Measurements from ENCODE around the gene GLYR1.
A peak's percentile ranks its signal among the peaks of the same experiment; 100 is the strongest.
"Not testable (repeated sequence)": the region's sequence is repeated elsewhere in the genome, so short reads cannot be mapped to it uniquely, and the experiment has no call there.

The GLYR1 gene

DNA sequence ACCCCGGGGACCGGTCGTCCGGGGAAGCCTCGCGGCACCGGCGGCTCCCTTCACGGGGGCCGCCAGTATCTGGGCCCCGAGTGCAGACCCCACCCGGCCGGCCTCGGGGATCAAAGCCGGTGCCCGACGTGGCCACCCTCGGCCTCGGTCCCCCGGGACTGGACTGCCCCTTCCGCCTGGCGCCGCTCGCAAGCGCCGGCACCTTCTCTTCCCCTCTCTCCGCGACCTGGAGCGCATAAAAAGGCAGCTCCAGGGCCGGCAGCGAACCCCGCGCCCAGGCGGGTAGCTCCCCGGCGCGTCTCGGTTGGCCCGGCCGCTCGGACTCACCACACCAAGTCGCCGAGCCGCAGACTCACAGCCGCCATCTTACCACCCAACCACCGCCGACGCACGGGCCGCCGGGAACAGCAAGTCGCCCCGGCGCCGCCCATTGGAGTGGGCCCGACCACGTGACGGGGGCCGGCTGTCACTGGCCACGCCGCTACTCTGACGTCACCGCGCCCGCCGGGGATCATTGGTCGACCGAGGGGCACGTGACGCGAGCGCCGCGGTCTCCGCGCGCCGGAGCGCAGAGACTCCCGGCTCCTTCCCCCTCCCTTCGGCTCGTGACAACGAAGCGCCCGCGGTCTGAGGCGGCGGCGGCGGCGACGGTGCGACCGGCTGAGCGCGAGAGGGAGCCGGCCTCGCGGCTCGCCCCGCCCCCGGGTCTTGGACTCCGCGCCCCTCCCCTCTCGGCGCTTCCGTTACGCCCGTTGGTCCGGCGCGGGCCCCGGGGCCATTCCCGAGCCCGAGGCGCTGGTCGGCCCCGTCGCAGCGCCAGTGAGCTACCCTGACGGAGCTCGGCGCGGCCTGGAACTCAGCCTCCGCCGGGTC, at the start of gene GLYR1, which contains the start of gene UBN1:
TSS of gene GLYR1 (minus strand) at position 388 of the 873 bp plus-strand sequence. CDS start at position 365, 23 bp downstream.
TSS of gene UBN1 (plus strand) at position 581 of the 873 bp plus-strand sequence. CDS start 5,437 bp downstream, outside the sequence.
- peak; percentile 71 for DNase-seq (ENCODE audit: low read depth)

DNA sequence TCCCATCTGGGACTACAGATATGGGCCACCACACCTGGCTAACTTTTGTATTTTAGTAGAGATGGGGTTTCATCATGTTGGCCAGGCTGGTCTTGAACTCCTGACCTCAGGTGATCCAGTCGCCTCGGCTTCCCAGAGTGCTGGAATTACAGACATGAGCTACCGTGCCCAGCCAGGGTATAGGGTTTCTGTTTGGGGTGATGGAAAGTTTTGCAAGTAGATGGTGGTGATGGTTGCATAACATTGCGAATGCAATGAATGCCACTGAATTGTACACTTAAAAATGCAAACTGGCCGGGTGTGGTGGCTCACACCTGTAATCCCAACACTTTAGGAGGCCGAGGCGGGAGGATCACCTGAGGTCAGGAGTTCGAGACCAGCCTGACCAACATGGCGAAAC, 49.7 kb upstream of the GLYR1 start:
- DNase-seq (ENCODE audit: low read depth), result not testable (repeated sequence)

DNA sequence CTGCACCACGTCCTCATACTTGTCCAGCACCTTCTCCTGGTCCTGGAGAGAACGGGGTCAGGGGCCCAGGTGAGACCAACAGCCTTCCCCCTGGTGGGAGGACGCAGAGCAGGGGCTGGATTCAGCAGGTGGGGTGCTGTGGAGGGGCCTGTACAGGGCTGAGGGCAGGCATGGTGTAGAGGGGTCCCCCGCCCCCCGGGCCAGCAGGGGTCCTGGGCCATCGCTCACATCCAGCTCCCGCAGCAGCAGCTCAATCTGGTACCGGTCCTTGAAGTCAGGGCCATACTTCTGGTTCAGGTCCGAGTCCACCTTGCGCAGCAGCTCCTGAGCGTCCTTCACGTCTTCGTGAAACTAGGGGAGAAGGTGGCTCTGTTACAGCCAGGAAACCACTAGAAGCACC, 48.3 kb upstream of the GLYR1 start:
- no peak for DNase-seq (ENCODE audit: low read depth)

DNA sequence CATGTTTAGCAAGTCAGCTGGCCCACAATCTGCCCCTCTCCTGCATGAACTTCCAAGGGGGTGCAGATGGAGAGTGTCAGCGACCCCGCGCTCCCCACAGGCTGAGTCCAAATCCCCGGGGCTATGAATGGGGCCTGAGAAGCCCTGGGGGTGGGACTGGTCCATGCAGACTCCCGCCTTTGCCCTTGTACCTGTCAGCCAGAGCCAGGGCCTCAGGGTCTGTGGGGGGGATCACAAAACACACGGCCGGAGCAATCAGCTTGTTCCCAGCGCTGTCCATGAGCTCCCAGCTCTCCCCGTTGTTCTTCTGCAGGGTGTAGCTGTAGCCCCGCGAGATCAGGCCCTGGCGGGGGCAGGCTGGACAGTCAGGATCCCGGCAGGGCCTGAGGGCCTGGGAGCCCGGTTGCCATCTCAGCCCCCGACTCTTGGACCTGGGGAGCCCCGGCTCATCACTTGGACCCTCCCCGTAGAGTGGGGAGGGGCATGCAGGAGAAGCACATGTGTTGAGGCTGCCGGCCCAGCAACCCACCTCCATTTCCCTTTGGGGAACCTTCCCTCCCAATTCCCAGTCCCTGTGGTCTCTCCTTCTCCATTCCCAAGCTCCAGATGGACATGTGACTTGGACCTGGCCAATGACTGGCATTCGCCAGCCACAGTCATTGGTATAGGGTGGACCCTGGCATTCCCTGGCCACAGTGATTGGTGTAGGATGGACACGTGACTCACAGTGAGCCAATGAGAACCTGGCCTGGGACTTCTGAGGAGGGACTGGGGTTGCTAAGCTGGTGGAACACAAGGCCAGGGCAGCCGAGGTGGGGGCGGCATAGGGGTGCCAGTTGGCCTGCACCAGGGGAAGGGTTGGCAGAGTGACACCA, 47.4 kb upstream of the GLYR1 start:
- no peak for DNase-seq (ENCODE audit: low read depth)

DNA sequence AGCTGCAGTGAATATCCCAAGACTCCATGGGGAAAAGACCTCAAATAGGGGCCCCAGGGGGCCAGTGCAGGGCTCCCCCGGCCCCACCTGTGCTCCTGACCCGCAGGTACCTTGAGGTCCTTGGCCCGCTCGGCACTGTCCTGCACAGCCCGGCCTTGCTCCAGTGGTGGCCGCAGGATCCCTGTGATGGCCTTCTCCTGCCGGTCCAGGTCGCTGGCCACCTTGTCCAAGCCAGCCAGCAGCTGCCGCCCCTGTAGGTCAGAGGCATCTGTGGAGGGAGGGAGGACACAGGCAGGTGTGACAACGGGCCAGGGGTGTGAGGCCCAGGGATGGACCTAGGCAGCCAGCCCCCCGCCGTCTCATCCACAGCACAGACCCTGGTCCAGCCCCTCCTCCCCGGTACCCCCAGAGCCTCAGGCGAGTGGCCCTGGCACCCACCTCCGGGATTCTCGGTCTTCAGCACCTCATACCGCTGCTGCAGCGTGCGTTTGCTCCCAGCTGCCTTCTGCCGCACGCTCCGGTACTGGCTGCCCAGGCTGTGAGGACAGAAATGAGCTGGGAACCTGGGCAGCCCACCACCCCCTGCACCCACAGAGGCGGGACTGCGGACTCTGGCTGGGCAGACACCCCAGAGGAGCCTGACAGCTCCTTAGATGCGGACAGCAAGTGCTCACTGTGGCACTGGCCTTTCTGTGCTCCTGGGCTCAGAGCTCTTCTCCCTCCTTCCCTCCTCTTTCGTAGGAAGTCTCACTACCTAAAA, 46.2 kb upstream of the GLYR1 start:
- DNase-seq (ENCODE audit: low read depth), result no peak

DNA sequence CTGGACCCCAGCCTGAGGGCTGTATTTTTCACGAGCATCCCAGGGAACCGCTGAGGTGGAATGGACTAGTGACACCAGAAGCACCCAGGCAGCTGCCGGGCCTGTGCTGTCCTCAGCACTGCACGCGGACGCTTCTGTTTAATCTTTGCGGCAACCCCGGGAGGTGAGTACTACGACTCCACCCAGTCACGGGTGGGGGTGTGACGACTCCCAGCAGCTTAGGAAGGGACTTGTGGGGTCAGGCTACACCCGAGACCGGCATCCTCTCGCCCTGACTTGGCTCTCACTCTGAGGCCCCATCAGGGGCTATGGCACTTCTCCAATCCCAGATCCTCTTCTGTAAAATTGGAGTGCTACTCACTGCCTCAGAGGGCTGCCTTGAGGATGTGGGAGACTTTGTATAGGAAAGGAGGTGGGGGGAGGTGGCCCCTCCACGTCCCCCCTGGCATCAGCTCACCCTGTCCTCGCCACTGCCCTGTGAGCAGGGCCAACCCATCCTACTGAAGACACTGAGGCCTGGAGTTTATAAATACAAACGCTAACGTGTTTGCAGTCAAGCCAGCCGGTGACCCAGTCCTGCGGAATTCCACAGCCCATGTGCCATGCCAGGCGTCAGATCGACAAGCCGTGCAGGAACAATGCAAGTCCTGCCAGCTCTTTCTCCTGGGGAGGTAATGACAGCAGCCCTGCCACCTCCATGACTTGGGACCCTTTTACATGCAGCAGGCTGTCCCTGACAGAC, 45.4 kb upstream of the GLYR1 start:
- no peak for DNase-seq (ENCODE audit: low read depth)

DNA sequence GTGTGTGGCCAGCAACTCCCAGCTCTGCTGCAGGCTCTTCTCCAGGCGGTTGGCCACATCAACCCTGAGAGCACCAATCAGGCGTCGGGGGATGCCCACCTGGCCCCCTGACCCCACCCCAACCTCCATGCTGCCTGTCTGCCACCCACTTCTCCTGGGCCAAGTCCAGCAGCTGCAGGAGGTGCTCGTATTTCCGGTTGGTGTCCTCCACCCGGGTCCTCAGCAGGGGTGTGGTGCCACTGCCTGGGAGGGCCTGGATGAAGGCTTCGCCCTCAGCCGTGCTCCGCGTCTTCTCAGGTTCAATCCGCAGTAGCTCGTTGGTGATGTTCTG, 44.8 kb upstream of the GLYR1 start:
- DNase-seq (ENCODE audit: low read depth), result no peak

DNA sequence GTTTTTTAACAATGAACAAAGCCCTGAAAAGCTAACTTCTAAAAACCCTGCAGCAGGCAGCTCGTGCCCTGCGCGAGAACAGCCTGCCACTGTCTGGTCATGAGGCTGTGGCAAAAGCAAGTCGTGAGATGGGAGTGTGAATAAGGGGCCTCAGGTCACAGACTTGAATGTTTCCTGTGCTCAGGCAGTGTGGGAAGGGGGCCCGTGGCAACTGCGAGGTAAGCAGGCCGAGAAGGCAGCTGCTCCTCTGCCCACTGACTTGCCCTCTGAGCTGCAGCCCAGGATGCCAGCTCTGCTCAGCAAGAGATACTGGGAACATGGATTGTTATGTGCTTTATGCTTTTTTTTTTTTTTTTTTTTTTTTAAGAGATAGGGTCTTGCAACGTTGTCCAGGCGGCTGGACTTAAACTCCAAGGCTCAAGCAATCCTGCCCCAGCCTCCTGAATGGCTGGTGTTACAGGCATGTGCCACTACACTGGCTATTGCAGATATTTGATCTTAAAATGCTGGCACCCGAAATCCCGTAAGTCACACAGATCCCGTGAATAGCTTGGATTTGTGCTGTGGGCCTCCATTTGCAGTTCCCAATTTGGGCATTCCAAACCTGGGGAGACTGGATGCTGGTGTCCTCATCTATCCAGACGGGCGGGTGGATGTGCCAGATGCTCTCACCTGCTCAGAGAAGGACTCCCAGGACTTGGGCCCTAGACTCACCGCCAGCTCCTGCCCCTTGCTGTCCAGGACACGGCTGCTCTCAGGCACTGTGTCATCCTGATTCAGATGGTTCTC, 44.2 kb upstream of the GLYR1 start:
- no peak for DNase-seq (ENCODE audit: low read depth)

DNA sequence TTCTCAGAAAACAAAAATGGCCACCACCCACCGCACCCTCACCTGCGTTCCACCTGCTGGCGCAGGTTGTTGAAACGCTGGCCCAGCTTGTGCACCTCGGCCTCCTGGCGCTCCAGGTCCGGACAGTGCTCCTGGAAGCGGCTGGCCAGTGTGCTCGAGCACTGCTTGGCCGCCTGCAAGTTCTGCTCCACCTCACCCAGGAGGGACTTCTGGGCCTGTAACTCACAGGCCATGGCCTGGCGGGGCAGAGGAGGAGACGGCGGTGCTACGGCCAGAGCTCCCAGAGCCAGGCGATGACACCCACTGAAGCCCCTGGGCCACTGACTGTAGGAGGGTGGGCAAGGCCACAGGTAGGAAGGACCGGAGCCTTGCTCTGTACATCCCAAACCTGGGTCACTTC, 43.6 kb upstream of the GLYR1 start:
- DNase-seq (ENCODE audit: low read depth), result no peak

DNA sequence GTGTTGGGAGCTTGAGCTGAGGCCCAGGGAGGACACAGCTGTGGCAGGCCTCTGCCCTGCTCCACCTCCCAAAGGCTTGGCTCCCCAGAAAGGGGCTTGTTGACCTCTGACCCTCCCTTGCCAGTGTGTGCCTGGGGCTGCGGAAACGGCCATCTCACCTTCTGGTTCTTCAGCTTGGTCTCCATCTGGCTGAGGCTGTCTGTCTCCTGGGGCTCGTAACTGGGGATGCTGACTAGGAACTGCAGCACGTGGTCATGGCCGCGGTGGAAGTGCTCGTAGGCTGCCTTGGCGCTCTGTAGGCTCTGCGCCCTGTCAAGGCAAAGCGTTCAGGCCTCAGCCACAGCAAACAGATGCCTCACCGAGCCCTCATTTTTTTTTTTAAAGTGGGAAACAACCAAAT, 42.9 kb upstream of the GLYR1 start:
- DNase-seq (ENCODE audit: low read depth), result no peak

DNA sequence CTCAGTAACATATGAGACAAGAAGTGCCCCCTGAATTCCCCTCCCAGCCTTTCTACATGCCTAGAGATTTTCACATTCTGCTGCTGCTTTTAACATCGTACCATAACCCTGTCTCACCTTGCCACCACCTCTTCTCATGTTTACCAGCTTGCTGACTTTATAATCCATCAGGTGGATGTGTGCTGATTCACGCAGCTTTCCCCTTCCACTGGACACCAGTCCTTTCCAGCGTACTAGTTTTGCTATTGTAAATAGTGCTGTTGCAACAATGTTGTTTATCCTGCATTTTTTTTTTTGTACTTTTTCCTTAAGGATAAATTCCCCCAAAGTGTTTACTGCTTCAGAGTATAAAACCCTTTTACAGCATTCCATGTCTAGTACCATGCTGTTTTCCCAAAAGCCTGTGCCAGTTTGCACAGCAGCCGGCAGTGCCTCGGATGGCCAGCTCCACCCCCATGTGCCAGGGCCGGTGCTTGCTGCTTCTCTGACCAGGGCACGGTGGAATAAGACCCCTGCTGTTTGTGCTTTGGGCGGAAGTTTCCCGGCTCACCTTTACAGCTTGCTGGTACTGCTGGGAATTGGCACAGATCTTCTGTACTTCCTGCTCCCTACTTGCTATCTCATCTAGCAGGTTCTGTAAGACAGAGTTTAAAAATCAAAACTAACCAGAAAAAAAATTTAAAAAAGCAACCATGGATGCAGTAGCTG, 41.5 kb upstream of the GLYR1 start:
- no peak for DNase-seq (ENCODE audit: low read depth)

DNA sequence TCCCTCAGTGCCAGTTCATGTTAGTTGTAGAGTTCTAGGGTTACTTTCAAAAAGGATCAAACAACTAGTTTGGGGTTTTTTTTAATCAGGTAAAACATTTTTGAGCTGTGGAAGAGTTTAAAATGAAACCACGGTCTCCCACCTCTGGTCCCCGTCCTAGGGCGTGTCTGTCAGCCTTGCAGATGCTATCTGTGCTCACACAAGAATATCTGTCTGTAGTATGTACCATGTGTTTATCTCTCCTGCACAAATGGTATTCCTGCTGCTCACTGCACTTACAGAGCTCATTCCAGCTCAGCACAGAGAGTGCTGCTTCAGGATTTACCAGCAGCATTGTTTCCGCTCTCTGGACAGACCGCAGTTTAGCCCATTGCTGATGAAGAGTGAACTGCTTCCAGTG, 39.1 kb upstream of the GLYR1 start:
- no peak for DNase-seq (ENCODE audit: low read depth)

DNA sequence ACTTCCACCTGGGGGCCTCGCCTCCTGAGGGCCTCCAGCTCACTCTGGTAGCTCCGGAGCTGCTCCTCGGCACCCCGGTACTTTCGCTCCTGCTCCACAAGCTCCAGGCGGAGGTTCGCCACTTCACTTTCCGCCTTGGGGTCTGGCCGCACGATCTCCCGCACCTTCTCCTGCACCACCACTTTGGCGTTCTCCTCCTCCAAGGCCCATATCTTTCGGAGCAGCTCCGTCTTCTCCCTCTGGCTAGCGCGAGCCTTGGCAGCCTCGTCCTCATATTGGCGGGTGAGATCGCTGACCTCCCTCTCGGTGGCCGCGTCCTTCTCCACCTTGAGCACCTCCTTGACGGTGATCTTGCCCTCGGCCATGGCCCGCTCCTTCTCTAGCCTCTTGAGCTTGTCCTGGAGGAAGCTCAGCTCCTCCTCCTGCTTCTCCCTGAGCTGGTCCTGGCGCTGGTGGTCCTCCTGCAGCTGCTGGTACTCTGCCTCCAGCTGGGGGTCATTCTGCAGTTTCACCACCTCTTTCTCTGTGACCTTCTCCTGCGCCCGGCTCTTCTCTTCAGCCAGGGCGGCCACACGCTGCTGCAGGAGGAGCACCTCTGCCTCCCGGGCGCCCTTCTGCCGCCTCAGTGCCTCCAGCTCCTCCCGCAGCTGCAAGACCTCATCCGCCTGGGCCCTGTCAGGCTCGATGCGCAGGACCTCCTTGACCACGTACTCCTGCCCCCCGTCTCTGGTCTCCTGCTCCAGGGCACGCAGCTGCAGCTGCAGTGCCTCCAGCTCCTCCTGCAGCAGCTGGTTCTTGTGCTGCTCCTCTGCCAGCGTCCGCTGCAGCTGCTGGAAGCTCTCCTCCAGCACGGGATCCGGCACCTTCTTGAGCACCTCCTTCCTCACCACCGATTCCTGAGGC, 38.1 kb upstream of the GLYR1 start:
- DNase-seq (ENCODE audit: low read depth), result no peak

DNA sequence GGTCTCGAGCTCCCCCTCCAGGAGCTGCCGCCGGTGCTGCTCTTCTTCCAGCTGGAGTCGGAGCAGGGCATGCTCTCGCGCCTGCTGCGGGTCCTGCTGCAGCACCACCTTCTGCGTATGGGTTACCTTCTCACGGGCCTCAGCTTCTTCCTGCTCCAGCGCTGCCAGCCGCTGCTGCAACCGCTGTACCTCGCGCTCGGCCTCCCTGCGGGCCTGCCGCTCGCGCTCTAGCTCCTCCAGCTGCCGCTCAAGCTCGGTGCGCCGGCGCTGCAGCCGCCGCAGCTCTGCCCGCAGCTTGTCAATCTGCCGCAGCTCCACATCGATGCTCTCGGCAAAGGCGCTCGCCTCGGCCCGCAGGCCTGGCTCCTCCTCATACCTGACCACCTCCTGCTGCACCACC, 37.1 kb upstream of the GLYR1 start:
- DNase-seq (ENCODE audit: low read depth), result no peak

DNA sequence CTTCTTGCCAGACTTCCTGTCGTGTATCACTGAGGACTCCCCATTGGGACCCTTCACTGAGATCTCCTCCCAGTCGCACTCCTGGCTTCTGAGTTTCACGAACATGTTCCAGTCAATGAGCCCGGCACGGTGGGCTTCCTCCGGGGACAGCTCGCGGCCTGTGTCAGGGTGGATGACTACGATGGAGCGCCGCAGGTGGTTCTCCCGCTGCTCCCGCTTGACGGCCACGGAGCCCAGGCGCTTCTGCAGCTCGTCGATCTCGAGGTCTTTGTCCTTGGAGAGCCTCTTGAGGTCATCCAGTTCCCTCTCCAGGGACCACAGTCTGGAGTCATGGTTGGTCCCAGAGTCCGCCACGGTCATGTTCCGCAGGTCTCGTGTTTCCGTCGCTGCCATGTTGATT, 36.4 kb upstream of the GLYR1 start:
- no peak for DNase-seq (ENCODE audit: low read depth)

DNA sequence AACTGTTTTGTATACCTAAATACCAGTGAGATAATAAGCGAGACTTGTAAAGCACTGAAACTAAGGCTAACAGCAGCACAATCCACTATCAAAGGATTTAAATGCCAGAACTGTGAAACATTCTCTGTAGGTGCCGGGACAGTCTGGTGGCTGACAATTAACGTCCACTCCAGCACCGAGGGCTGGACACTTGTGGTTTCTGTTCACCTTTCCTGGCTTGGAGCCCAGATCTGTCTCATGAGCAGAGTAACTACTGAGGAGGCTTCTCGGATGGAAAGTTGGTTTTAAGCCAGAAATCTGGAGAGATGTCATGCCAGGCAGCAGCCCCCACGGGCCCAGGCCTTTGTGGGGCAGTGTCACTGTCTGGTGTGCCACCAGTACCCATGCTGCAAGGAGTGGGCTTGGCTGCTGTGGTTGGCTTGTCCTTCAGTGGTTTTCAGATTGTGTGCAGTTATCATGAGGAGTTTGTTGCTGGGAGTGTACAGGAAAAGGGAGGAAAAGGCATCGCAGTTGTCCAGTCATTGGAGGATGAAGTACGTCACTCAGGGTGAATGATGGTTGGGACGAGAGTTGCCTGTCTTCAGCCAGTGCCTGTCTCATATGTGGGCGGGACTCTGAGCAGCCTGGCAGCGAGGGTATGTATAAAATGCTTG, 35.7 kb upstream of the GLYR1 start:
- peak; percentile 49 for DNase-seq (ENCODE audit: low read depth)

DNA sequence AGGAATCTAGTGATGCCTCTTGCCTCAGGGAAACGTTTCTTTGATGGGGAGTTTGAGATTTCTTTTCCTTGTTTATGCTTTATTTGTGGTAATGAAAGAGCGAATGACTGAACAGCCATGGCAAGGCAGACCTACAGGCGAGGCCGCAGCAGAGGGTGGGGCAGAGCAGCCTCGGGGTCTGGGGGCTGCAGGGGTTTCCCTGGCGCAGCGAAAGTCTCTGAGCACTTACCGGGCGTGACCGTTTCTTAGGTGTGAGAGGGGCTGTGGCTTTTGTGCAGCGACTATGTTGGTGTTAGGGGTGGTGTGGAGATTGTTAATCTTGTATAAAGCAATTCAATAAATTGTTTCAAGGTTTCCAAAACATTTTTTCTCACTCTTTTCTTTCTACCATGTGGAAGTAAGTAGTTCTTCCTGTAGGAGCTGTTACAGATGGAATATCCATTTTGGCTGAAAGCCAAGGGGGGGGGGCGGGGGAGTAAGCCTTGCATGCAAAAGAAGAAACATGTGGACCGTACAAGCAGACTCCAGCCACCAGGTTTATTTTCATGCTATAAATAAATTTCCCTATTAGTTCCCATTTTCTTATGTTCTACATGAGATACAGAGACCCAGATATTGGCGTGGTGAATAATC, 35.0 kb upstream of the GLYR1 start:
- no peak for DNase-seq (ENCODE audit: low read depth)

DNA sequence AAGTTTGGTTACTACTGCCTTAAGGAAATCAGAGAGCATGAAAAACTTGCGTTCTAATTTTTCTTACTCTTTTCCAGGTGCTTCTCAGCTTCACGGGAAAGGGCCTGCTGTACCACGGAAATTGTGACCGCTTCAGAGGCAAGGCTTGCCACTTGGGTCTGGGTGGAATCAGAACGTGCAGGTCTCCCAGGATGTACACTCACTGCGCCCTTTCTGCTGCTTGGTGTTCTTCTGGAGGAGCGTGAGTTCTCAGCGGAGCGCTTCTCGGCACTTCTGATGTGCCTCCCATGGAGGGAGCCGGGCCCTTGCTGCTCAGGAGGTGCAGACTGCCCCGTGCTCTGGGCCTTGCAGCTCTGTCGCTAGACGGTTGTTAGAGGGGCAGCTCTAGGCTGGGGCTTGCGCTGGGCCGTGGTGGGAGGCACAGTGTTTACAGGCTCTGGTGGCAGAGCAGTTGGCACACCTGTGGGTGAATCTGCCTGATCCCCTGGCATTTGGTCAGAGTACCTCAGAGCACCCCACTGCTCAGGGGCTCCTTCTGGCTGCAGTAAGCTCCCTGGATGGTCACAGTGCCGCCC, 33.0 kb upstream of the GLYR1 start:
- no peak for DNase-seq (ENCODE audit: low read depth)
